SU-DHL-6 (cell line): Measurements from ENCODE around the gene ZNF322.

Experiments used
- H2AFZ ChIP-seq: fragments of 200-600 bp; sonication (generic); 2 replicates; pipeline ENCODE4 v1.6.1; 2014; ENCODE audit warnings: low read depth, mild to moderate bottlenecking, moderate library complexity, mixed read lengths, antibody characterized with exemption, low read length; ENCODE audit not compliant: severe bottlenecking
- H3F3A ChIP-seq: fragments of 200-600 bp; shearing (Covaris generic); 2 replicates; pipeline ENCODE4 v1.6.0; 2016; ENCODE audit warnings: antibody characterized with exemption, mild to moderate bottlenecking; ENCODE audit not compliant: insufficient read depth
- H3K27ac ChIP-seq: fragments of 200-600 bp; sonication (generic); 2 replicates; pipeline ENCODE4 v1.5.1; 2016; ENCODE audit warnings: low read depth, mild to moderate bottlenecking, low read length, moderate library complexity, mixed read lengths
- H3K27me3 ChIP-seq: fragments of 200-600 bp; sonication (generic), shearing (Covaris generic); 2 replicates; pipeline ENCODE4 v1.6.0; 2014; ENCODE audit warnings: mild to moderate bottlenecking, low read length
- H3K36me3 ChIP-seq: fragments of 200-600 bp; sonication (generic); 2 replicates; pipeline ENCODE4 v1.6.1; 2014; ENCODE audit warnings: mild to moderate bottlenecking, low read length, mixed read lengths
- H3K4me2 ChIP-seq: fragments of 300-600, 200-600 bp; shearing (Covaris generic), sonication (generic); 2 replicates; pipeline ENCODE4 v1.6.0; 2014; ENCODE audit warnings: low read length, low read depth, mild to moderate bottlenecking; ENCODE audit not compliant: poor library complexity, severe bottlenecking
- H3K4me3 ChIP-seq: fragments of 200-600 bp; sonication (generic); 2 replicates; pipeline ENCODE4 v1.5.1; 2014; ENCODE audit warnings: antibody characterized with exemption, low read length, mild to moderate bottlenecking, mixed read lengths; ENCODE audit not compliant: insufficient read depth, poor library complexity, severe bottlenecking
- H3K79me2 ChIP-seq: fragments of 200-600 bp; sonication (generic); 2 replicates; pipeline ENCODE4 v1.6.1; 2014; ENCODE audit warnings: mild to moderate bottlenecking, low read length, moderate library complexity; ENCODE audit not compliant: insufficient read depth
- H3K9ac ChIP-seq: fragments of 200-600 bp; sonication (generic); 2 replicates; pipeline ENCODE4 v1.7.0; 2014; ENCODE audit warnings: mild to moderate bottlenecking, low read length
- H3K9me2 ChIP-seq: fragments of 200-600 bp; sonication (generic); replicated peaks from 2 replicates; pipeline ENCODE4 v1.6.1; 2014; ENCODE audit warnings: low read length; ENCODE audit not compliant: insufficient read depth
- H3K9me3 ChIP-seq: fragments of 200-600 bp; sonication (generic); 2 replicates; pipeline ENCODE4 v1.6.1; 2014; ENCODE audit warnings: low read length, mixed read lengths; ENCODE audit not compliant: insufficient read depth
- H4K20me1 ChIP-seq: fragments of 200-600 bp; sonication (generic); 2 replicates; pipeline ENCODE4 v1.6.1; 2014; ENCODE audit warnings: low read depth, mild to moderate bottlenecking, antibody characterized with exemption, low read length, moderate library complexity, mixed read lengths
- CTCF ChIP-seq: fragments of 200-600 bp; sonication (generic); IDR thresholded peaks from one replicate; pipeline ENCODE4 v1.5.1; 2017; ENCODE audit warnings: antibody characterized with exemption, mild to moderate bottlenecking, low read length, moderate library complexity; ENCODE audit not compliant: insufficient read depth, poor library complexity, severe bottlenecking
- EZH2phosphoT487 ChIP-seq: fragments of 200-600 bp; sonication (generic), shearing (Covaris generic); conservative IDR thresholded peaks from 2 replicates; pipeline ENCODE4 v1.6.1; 2018; ENCODE audit warnings: mild to moderate bottlenecking, antibody characterized with exemption, low read length, moderate library complexity, mixed read lengths

The ZNF322 gene

DNA sequence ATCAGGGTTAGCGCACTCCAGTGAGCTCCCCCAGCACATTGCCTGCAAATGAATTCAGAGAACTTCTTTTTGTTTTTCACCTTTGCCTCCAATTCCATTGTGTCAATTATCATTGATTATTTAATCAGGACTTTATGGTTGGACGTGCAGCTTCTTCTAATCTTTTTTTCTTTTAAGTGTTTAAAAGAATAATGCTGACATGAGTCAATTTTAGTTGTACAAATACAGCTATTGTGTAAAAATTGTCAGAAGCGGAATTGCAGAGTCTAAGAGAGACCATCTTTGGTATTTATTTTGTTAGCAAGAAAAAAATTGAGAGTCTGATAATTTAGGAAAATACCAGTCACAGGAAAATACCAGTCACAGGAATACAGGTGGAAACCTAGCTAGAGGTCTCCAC is 57.3 kb downstream of the ZNF322 start:
- Histone ChIP-seq H3K79me2 (peaks cover 15% of the 10 kb centered on the region), H3K9me3 (no peaks in the 10 kb centered on the region), H3K4me3 (no peak overlapping the region), H3K27ac (no peak overlapping the region), H3K4me2 (no peak overlapping the region), H2AFZ (no peak overlapping the region), H3K36me3 (peaks cover 18% of the 10 kb centered on the region; the same call in 1 of the 2 replicates), H3F3A (peaks cover 6% of the 10 kb centered on the region; the same call in 1 of the 2 replicates), H4K20me1 (0 out of 2 replicates have a peak, but pooled peaks cover 3% of the 10 kb centered on the region), H3K9me2 (no peaks in the 10 kb centered on the region), H3K9ac (no peak overlapping the region), H3K27me3 (no peaks in the 10 kb centered on the region)
- TF ChIP-seq CTCF (no peak), EZH2phosphoT487 (no peak)

DNA sequence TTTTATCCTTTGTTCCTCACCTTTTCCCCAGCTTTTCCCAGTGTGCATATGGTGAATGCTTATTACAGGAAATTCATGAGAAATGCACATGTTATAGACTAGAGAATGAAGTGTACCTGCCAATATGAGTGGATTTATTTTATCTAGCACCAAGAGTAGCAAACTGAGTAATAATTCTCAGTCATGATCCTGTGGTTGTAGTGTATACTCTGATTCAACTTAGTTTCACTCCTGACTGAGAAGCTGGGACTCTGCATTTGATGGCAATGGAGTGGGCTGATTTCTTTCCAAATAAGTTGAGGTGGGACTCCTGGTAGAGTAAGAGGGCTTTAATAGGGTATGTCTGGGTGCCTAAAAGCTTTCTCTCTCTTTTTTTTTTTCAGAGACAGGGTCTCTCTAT is 58.8 kb downstream of the ZNF322 start:
- Histone ChIP-seq H3K4me2 (no peak overlapping the region), H3F3A (peaks cover 12% of the 10 kb centered on the region; the same call in 1 of the 2 replicates), H4K20me1 (0 out of 2 replicates have a peak, but pooled peaks cover 3% of the 10 kb centered on the region), H3K36me3 (peaks cover 18% of the 10 kb centered on the region; the same call in 1 of the 2 replicates), H2AFZ (no peak overlapping the region), H3K9ac (no peak overlapping the region), H3K27ac (no peak overlapping the region), H3K79me2 (peaks cover 20% of the 10 kb centered on the region), H3K27me3 (no peaks in the 10 kb centered on the region), H3K9me3 (no peaks in the 10 kb centered on the region), H3K9me2 (no peaks in the 10 kb centered on the region), H3K4me3 (no peak overlapping the region)
- no peak for TF ChIP-seq CTCF
- TF ChIP-seq EZH2phosphoT487, result no peak

DNA sequence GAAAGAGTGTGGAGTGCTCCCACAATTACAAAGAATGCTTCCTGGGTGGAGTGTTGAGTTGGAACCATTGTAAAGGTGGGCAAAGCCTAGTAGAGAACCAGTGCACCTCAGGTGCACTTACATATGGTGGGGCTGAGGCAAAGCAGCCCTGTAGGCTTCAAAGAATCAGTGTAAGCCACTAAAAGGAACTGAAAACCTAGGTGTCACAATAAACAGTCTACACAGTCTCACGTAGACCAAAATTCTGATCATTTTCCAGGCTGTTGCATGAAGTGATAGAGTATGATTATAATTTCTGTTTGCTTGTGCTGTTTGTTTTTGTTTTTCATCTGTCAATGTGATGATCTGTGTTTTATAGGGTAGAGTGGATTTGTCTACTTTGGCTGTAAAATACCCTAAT is 60.0 kb downstream of the ZNF322 start:
- no peak overlapping the region for H3K27ac ChIP-seq
- no peaks in the 10 kb centered on the region for H3K27me3 ChIP-seq
- H4K20me1 ChIP-seq, result 0 out of 2 replicates have a peak, but pooled peaks cover 3% of the 10 kb centered on the region
- H3K4me3 ChIP-seq, result no peak overlapping the region
- H3K79me2 ChIP-seq, result peaks cover 20% of the 10 kb centered on the region
- H3K9me2 ChIP-seq, result no peaks in the 10 kb centered on the region
- TF ChIP-seq CTCF (no peak), EZH2phosphoT487 (no peak)
- H2AFZ ChIP-seq, result no peak overlapping the region
- no peak overlapping the region for H3K4me2 ChIP-seq
- peaks cover 18% of the 10 kb centered on the region; the same call in 1 of the 2 replicates for H3K36me3 ChIP-seq
- H3F3A ChIP-seq, result peaks cover 18% of the 10 kb centered on the region; the same call in 1 of the 2 replicates
- no peak overlapping the region for H3K9ac ChIP-seq
- no peaks in the 10 kb centered on the region for H3K9me3 ChIP-seq
